Occipital lobe (tissue), 2 donors: ENCODE measurements around the gene KCNIP4. TPM values are rescaled to one million over a fixed set of nuclear protein-coding genes. Genes with fewer than 3 reads are reported as not detected.

ENCODE experiments used
- DNase-seq: peaks from one replicate; lab custom pipeline; 2025; lab: John Stamatoyannopoulos, UW
- total RNA-seq: library from RNA; depleted of rRNA; stranded (reverse); fragments of >200 nt; gene quantifications from one replicate; pipeline ENCODE4 v1.2.3, GENCODE V29; 2014

KCNIP4 gene
- total RNA-seq, 1 donor from 2014 or later: 19.8 TPM

DNA sequence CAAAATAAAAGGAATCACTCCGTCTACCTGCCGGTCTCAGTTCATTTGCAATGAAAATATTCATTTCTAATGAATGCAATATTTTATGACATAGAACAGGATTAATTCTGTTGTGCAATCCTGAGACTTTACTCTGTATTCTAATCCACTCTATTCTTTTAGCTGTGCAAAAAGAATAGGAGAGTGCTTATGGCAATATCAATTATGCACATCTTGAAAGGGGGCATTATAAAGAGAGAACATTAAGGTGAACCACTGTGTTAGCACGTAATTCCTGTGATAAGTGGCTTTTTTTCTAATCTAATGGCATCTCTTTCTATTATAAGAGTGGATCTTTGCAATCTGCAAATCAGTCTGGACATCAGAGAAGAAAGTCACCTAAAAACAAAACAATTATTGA lies 99.5 kb downstream of the KCNIP4 start:
- DNase-seq: no peak

DNA sequence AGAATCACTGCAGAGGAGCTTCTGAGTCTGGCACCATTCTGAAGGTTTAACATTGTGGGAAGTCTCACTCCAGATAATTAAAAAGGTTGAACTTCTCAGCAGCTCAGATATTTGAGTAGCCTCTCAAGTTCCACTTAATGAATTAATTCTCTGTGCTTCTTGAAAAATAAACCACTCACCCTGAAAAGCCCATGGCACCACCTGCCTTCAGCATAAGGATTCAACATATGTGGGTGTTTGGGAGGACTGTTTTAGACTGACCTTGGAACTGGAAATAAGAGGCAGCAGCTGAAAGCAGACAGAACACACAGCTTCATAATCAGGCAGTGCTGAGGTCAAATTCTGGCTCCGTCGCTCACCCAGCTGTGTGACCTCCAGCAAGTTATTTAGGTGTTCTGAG lies 100.6 kb downstream of the KCNIP4 start:
- DNase-seq: no peak

DNA sequence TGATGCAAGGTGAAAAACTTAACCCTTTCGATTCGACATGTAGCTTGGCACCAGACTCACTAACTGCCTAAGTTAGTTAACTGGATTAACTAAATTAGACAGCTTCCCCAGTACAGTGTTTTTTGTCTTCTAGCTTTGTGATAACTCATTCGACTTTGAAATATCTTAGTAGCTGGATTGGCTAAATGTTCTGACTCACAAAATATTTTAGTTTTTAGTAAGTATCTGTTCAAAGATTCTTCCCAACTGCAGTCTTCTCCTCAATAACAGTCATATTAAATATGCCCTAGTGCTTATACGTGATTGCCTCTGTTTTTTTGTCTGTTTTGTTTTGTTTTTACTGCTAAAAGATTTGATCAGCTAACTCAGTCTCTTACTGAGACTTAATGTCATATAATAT lies 102.9 kb downstream of the KCNIP4 start:
- DNase-seq: no peak

DNA sequence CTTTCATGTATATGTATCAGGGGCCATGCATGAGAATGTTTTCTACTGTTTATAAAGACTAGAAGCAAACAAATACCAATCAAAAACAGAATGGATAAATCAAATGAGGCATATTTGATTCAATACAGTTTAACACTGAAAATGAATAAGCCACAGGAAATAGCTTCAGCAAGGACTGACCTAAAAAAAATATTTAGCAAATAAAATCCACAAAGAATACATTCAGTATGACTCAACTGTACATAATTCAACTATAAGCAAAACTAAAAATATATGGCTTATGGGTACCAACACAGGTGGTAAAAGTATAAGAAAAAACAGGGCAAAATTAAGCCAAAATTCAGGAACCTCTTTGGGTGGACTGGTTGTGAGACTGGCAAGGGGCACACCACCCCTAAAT lies 112.9 kb downstream of the KCNIP4 start:
- no peak for DNase-seq

DNA sequence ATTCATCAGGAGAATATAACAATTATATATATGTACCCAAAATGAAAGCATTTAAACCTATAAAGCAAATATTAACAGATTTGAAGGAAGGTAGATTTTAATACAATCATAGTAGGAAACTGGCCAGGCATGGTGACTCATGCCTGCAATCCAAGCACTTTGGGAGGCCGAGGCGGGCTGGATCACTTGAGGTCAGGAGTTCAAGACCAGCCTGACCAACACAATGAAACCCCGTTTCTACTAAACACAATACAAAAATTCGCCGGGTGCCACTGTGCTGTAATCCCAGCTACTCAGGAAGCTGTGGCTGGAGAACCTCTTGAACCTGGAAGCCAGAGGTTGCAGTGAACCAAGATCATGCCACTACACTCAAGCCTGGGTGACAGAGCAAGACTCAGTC lies 118.3 kb downstream of the KCNIP4 start:
- DNase-seq: no peak

DNA sequence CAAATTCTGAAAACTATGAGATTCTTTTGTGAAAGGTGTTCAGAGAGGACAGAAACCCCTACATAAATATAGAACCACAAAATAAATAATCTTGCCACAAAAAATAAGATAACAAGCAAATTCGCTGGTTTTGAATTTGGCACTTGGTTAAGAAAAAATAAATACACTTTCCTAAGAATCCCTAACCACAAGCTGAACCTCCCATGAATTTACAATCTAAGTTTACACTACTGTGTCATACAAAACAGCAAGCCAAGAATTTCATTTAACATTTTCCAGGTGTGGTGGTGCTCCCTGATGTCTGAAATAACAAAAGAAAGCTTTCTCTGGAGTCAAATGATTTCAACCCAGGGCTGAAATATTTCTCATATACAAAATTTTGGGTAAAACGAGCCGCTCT lies 121.0 kb downstream of the KCNIP4 start:
- DNase-seq: no peak

DNA sequence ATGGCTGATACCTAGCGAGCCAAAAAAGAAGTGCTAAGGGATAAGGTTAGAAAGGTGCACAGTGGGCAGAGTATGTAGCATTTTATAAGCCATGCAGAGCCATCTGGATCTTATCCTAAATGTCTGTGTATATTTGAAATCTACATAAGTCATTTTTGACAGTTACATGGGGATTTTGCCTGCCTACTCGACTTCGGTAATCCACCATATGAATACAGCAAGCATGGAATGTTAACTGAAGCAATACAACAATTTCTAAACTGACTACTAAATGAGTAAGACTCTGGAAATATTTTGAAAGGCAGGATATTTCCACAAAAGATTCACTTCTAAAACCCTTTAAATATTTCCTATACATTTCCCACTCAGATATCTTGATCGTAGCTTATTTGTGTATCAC lies 122.5 kb downstream of the KCNIP4 start:
- no peak for DNase-seq

DNA sequence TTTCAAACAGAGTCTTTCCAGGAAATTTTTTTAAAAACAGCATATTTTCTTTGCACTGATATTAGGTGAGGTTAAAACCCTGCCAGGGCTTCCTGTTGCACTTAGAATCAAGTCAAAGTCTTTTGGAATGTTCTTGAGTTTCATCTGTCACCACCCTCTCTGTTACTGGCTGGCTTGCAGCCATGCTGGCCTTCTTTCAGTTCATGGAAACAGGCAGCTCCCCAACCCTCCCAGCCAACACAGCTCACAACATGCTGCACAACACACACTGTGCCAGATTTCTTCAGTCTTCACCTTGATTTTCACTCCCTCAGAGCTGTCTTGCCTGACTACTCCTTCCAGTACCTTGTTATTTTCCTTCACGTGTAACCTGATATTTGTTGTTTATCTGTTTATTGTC lies 129.5 kb downstream of the KCNIP4 start:
- peak; percentile 41 for DNase-seq

DNA sequence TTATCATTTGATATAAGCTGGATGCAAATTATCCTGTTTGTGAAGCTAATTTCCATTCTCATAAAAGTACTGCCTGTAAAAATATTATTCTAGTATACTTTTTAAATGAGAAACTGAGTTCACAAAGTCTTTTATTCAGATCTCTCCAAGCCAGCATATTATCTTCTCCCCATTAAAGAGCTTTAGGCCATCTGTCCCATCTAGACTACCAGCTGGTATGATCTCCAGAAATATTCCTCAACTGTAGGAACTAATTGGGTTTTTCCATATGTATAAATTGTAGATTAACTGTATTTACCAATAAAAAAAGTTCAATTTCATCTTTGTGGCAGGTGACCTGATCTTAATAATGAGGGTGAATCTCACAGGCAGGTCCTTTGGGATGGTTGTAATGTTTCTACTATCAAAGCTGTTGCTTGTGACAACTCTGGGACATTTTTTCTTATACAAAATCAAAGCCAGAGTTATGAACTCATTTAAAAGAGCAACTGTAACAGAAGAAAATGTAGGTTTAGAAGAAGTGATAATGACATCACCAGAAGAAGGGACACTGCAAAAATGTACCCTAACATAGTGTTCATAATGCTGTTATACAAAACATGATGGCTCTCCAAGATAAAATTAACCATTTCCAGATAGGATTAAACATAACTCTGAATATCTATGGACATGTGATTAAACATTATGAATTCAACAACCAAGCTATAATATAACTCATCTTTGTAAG lies 132.8 kb downstream of the KCNIP4 start:
- no peak for DNase-seq

DNA sequence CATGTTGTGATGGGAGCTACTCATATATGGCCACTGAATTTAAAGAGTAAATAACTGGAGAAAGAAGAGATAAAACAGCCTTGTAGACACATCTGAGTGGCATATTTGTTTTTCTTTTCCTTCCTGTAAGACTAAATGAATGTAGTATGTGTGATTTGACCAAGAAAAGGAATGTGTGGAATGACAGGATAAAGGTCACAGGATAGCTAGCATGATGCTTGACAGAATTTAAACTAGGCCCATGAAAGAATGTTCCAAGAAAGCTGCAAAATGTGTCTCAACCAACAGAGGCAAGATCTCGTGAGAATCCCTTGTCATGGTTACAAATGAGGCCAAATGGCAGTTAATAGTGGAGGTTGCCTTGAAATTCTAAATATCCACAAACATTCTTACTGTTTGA lies 137.0 kb downstream of the KCNIP4 start:
- no peak for DNase-seq

DNA sequence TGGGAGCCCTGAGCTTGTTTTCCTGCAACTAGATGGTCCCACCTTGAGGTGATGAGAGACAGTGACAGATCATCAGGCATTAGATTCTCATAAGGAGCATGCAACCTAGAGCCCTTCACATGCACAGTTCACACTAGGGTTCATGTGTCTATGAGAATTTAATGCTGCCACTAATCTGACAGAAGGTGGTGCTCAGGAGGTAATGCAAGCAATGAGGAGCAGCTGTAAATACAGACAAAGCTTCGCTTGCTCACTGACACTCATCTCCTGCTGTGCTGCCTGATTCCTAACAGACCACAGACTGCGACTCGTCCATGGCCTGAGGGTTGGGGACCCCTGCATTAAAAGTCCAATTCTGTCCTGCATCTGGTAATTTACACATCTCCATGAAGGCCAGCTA lies 141.6 kb downstream of the KCNIP4 start:
- no peak for DNase-seq

DNA sequence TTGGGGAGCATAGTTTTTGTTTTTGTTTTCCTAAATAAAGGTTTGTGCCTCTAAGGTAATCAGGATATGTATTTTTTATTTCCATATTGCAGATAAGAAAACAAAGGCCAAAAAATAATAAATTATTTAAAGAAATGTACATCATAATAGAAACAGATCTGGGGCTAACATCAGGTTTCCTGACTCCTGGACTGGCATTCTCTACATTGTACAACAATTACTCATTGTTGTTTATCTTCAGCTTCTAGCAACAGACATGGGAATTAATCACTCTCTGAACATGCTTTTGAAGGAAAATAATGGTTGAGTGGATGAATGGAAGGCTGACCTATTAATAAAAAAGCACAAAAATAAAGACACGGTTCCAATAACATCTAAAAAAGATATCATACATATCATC lies 146.2 kb downstream of the KCNIP4 start:
- no peak for DNase-seq

DNA sequence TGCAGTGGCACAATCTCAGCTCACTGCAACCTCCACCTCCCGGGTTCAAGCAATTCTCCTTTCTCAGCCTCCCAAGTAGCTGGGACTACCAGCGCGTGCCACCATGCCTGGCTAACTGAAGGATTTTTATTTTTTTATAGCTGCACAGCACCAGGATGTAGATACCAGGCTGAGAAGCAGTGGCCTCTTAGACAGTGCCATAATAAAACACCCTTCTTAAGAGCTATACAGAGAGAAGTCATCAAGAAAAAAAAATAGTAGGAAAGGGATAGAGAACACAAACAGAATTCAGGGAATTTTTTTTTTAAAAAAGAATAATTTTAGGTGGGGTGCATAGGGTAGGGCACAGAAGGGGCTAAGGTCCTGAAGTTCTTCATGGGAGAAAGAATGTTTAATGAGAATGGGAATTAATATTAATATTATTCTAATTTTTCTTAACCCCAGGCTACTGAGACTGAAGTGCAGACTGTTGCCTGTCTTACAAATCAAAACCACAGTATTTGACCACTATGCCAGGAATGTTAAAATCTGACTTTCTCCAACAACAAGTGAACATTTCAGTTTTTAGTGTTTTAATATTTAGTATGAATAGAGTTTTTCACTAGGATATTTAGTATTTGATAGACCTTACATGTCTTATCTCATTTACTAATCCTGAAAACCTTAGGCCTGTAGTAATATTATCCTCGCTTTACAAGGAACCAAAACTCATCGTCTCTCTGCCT lies 146.7 kb downstream of the KCNIP4 start:
- no peak for DNase-seq

DNA sequence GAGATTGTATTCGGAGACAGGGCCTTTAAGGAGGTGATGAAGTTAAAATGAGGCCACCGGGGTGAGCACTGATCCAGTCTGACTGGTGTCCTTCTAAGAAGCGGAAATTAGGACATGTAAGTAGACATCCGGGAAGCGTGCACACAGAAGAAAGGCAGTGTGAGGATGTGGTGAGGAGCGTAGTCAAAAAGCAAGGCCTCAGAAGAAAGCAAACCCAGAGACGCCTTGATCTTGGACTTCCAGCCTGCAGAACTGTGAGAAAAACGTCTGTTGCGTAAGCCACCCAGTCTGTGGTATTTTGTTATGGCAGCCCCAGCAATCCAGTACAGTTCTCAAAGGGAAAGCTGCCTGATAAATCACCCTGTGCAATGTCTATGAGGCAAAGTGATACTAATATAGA lies 153.5 kb downstream of the KCNIP4 start:
- no peak for DNase-seq

DNA sequence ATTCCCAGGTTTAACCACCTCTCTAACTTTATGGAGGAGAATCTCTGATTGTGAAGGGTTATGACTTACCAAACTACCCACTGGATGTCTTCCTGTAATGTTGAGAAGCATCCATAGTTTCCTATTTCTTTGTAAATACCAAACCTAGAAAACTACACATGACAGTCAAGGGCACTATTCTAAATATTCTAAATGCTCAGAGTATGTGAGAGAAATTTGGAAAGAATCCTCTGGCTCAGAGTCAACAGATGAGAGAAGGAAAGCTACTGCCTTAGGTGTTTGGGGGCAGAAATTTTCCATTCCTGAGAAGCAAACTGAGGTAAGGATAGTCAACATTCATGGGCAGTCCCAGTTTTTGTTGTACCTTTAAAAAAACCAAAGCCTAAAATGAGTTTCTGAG lies 155.8 kb downstream of the KCNIP4 start:
- DNase-seq: no peak

DNA sequence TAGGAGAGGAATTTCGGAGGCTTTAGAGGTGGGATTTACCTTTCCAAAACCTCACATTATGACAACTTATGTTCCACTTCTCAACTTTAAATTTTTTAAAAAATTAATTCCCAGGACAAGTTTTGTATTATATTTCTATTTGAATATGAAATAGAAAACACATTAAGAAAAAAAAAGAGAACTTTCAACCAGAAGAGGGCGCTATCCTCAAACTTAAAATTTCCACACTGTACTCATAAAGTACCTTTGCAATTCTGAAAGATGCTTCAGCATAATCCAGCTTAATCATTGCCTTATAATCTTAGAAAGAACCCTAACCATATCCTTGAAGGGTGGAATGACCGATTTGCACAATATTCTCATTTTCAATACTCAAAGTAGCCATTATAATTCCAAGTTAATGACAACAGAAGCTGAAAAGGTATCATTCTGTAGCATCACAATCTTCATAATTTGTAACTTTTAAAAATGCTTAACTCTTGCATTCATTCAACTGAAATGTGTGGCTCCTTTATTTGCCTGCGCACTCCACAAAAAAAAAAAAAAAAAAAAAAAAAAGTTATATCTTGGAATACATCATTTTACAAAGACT lies 158.0 kb downstream of the KCNIP4 start:
- no peak for DNase-seq

DNA sequence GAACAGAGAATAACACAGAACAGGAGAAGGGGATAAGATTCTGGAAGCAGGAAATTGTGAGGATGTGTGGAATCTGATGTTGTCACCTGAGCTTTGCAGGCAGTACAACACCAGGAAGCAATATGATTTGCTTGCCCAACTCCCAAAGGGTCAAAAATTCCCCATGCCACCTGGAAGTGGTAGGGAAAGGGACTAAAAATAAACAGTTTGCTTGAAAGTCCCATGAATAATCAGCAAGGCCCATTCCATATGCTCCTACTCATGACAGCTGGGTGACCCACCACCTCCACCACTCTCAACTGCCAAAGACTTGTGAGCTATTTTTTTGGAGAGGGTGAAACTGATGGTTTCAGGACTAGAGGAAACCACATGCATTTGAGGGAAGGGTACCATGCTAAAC lies 168.4 kb downstream of the KCNIP4 start:
- DNase-seq: no peak

DNA sequence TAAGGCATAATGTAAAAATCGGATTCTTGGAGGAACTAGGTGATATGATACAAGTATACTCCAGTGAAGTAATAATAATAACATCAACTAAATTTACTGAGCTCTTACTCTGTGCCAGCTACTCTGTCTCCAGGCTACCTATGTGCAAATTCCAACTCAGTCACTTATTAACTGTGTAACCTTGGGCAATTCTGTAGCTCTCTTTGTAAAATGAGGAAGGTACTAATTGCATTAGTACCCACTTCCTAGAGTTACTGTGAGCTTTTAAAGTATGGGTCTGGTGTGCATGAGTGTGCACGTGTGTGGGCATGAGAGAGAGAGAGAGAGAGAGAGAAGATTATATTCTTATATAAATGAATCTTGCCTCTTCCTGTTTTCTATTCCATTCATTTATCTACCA lies 169.9 kb downstream of the KCNIP4 start:
- DNase-seq: no peak

DNA sequence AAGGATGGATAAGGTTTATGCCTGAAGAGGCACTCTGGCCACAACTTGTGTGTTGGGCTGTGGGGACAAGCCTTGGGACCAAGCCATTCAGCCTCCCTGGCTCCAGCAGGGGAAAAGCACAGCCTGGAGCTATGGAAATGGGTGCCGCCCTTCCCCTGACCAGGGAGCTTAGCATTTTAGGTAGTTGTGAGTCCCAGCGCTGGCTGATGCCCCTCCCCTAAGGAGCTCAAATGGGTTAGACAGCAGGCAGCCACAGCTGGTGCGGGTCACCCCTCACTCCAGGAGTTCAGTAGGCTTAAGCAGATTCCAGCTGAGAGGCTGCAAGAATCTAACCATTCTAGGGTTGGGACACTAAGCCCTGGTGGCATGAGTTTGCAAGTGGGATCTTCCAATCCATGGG lies 172.9 kb downstream of the KCNIP4 start:
- DNase-seq: no peak

DNA sequence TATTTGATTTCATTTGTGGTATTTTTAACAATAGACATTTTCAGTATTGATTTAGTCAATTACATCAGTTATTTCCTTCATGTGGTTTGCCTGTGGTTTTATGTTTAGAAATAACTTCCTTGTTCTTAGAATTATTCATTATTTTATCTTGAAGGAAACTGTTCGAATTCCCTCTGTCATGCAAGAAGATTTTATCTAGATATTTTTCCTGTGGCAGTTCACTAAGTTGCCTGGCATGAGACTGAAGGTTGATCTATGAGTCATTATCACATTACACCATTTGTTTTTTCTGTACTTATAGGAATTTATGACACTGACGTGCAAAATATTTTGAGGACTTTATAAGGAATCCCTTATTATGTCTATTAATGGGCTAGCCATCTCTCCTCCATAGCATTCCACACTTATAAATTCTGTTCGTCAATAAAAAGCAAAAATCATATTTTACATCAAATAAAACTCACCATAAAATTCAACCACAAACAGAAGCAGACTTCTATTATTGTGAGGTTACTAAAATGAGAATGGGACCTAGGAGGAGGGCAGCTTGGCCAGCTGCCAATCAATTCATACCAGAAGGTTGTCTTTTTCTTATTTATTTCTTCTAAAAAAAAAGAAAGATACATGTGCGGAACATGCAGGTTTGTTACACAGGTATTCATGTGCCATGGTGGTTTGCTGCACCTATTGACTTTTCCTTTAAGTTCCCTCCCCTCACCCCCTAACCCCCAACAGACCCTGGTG lies 179.0 kb downstream of the KCNIP4 start:
- no peak for DNase-seq

DNA sequence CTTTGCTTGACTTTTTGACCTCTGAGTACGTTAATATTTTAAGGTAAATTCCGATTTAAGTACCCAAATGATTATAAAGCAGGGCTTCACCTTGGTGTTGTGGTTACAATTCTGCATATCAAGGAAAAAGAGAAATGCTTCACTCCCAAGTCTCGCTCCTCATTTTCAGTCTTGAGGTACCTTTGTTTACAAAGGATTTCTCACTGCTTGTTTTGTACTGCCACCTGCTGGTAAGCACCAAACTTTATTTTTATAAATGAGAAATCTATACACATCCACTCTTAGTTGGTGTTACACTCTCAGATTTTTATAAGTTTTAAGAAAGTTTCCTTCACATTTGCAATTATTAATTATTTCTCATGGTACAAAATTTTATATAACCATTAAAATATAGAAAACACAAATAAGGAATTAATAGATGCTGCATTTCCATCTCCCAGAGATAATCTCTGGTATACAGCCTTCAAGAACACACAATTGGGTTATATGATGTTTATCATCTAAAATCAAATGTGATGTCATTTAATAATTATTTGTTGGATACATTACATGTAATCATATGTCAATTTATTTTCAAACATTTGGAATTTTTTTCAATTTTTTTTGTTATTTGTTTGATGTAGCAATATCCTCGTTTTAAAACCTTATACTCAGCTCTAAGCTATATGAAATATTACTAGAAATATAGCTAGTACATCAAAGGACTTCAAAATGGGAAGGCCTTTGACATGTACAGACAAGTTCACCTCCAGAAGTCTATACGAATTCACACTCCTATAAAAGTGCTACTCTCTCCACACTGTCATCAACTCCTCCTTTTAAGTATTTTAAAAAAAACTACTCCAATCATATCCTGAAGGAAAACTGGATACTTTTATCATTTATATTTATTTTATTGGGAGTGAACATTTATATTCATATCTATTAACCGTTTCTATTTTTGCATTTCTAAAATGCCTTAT lies 179.9 kb downstream of the KCNIP4 start:
- DNase-seq: no peak
